Activated naive CD4-positive, alpha-beta T cell treated with anti-CD3 and anti-CD28 coated beads, Interleukin-2, amount 50 U/mL, for 72 hours (primary cell): ENCODE measurements around the gene RPS6KL1. TPM values are rescaled to one million over a fixed set of nuclear protein-coding genes. Genes with fewer than 3 reads are reported as not detected.

ENCODE experiments used
- ATAC-seq, 2 donors: fragments of 150-1000 bp; cut with Tn5 transposase; 2 replicates each; pipeline ENCODE4 v1.10.0; 2021; ENCODE audit warnings: mild to moderate bottlenecking in 2 of 2, moderate library complexity in 2 of 2
- DNase-seq, 2 donors: peaks; one replicate each; pipeline ENCODE4 v3.0.0; 2021 to 2022; ENCODE audit warnings: low spot score in 2 of 2
- H3K27ac Mint-ChIP-seq, 2 donors: one replicate each; pipeline ENCODE4 v1.8.0; 2022; ENCODE audit warnings: mild to moderate bottlenecking in 2 of 2, mixed read lengths in 2 of 2
- H3K36me3 Mint-ChIP-seq, 2 donors: one replicate each; pipeline ENCODE4 v1.8.0; 2022; ENCODE audit warnings: mixed read lengths in 2 of 2
- H3K9me3 Mint-ChIP-seq, 2 donors: one replicate each; pipeline ENCODE4 v1.8.0; 2022; ENCODE audit warnings: mixed read lengths in 2 of 2
- total RNA-seq, 2 donors: library from RNA; stranded (reverse); gene quantifications; one replicate each; pipeline ENCODE4 v1.2.3, GENCODE V29; 2022

Gene RPS6KL1
- total RNA-seq, 2 donors from 2014 or later, result 1.1 to 4.8 TPM

DNA sequence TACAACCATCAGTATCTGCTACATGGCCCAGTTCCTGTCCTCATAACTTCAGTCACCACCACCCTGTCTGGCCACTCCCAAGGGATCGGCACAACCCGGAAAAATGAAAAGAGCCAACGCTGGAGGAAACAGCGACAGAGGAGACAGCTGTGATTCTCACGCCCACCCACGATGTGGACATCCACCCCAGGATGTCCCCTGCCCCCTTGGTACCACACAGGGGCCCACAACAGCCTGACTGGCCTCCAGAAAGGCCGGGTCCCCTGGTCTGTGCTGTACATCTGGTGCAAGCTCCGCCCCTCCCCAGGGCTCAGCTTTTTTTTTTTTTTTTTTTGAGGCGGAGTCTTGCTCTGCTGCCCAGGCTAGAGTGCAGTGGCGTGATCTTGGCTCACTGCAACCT lies 12.5 kb downstream of the RPS6KL1 start:
- H3K9me3 Mint-ChIP-seq, result no peaks in the 10 kb centered on the region

GRCh38 chr14:74909911-74910310 lies 13.1 kb downstream of the RPS6KL1 start:
- Mint-ChIP-seq H3K9me3 (no peaks in the 10 kb centered on the region), H3K27ac (peak overlapping the region in 1 of 2 donors; percentile 78), H3K36me3 (no peaks in the 10 kb centered on the region)
- ATAC-seq (no peak), DNase-seq (no peak)

More for the DNA sequence above, 12.5 kb downstream of the RPS6KL1 start:
- no peaks in the 10 kb centered on the region for H3K36me3 Mint-ChIP-seq
- DNase-seq (no peak), ATAC-seq (no peak)
- H3K27ac Mint-ChIP-seq, result no peak overlapping the region

- Mint-ChIP-seq H3K27ac (peak overlapping the region in 1 of 2 donors; percentile 78), H3K9me3 (no peaks in the 10 kb centered on the region), H3K36me3 (no peaks in the 10 kb centered on the region)
- DNase-seq (no peak), ATAC-seq (no peak)
Measured at GRCh38 chr14:74909501-74909900, 13.6 kb downstream of the RPS6KL1 start.

- peak overlapping the region in 1 of 2 donors; percentile 10 for H3K27ac Mint-ChIP-seq
- no peak for DNase-seq
- no peak for ATAC-seq
- no peaks in the 10 kb centered on the region for H3K9me3 Mint-ChIP-seq
- no peaks in the 10 kb centered on the region for H3K36me3 Mint-ChIP-seq
Measured at GRCh38 chr14:74908861-74909341, 14.2 kb downstream of the RPS6KL1 start.

GRCh38 chr14:74907744-74908143 lies 15.3 kb downstream of the RPS6KL1 start:
- no peaks in the 10 kb centered on the region for H3K36me3 Mint-ChIP-seq
- ATAC-seq (no peak), DNase-seq (no peak)
- peak overlapping the region in 1 of 2 donors; percentile 55 for H3K27ac Mint-ChIP-seq
- H3K9me3 Mint-ChIP-seq, result no peaks in the 10 kb centered on the region

- Mint-ChIP-seq H3K27ac (peak overlapping the region; percentile 55), H3K9me3 (no peaks in the 10 kb centered on the region), H3K36me3 (no peaks in the 10 kb centered on the region)
- ATAC-seq (no peak), DNase-seq (no peak)
Measured at GRCh38 chr14:74906925-74907521, 16.0 kb downstream of the RPS6KL1 start.

DNA sequence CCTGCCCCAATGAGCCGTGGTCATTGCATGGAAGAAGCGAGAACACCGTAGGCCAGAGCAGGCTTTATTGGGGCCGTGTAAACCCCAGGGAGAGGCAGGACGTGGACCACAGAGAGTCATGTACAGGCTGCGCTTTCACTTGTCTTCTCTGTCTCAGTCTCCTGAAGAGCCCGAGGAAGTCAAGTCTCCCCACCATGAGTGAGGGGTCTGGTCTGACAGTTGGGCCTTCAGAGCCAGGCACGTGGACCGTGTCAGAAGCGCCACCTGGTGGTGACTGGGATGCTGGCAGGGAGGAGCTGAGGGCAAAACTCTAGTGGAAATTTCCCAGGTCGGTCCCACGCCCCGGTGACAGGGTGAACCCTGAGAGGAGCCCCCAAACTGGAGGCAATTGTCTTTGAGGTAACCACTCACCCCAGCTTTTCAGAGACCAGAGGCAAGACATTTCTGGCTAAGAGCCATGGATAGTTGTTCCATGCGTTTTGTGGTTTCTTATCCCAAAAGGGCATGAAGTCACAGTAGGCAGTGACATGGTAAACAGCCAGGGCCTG lies 17.4 kb downstream of the RPS6KL1 start:
- peak; percentile 75 to 86 for DNase-seq
- Mint-ChIP-seq H3K36me3 (no peaks in the 10 kb centered on the region), H3K27ac (peak overlapping the region in 1 of 2 donors; percentile 26), H3K9me3 (no peaks in the 10 kb centered on the region)
- ATAC-seq, result peak; percentile 61 to 69

- Mint-ChIP-seq H3K36me3 (peaks cover 5 to 6% of the 10 kb centered on the region in 2 donors), H3K27ac (peak overlapping the region; percentile 26 to 80), H3K9me3 (no peaks in the 10 kb centered on the region)
- DNase-seq (no peak), ATAC-seq (no peak)
Measured at GRCh38 chr14:74904635-74905503, 18.2 kb downstream of the RPS6KL1 start.

DNA sequence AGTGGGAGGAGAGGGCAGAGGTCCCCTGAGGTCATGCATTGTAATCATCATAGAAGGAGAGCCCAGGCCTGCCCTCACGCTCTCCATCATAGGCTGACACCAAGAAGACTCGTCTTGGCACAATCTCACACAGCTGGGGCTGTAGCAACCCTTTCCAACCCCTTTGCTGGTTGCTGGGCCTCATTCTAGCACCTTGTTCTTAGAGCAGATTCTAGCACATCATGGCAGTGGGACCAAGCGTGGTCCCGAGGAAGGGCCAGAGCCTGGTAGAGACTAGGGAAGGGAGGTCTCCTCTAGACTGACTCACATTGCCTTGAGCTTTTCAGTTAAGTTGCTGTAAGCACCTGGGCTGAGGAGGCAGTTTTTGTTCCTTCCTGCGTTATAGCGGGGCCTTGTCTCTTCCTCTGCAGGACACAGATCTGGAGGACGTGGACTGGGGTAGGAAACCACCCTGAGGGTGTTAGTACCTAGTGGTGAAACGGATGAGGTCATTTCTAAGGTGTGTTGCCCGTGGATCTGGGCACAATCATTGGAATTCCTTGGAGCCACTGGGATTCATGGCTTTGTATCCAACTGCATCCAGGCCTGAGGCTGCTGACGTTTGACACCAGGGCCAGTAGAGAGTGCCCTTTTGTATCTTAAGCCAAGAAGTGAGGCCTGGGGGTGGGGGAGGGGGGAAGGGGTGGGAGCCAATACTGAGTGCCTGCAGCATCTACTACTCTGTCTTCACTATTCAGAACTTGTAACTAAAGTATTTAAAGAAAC lies 19.9 kb downstream of the RPS6KL1 start:
- Mint-ChIP-seq H3K27ac (peak overlapping the region; percentile 37 to 52), H3K36me3 (peaks cover 18 to 24% of the 10 kb centered on the region in 2 donors), H3K9me3 (no peaks in the 10 kb centered on the region)
- ATAC-seq, result no peak
- no peak for DNase-seq

DNA sequence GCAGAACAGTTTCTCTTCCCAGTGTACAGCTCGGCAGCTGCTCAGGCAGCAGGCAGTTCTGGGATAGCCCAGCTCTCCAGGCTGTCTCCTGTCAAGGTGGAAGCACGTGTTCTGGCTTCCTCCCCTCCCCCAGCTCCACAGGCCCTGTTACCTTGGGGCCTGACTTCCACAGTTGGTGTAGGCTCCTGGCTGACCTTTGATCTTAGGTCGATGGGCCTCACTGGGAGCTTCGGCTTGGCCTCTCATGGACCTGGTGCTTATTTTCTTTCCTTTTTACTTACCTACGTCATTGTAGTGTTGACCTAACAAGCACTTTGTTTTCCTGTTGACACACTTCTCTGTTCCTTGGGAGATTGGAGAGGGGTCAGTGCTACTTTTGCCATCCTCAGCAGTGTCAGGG lies 24.4 kb downstream of the RPS6KL1 start:
- ATAC-seq, result no peak
- Mint-ChIP-seq H3K36me3 (peaks cover 29 to 30% of the 10 kb centered on the region in 2 donors), H3K9me3 (no peaks in the 10 kb centered on the region), H3K27ac (peak overlapping the region in 1 of 2 donors; percentile 66)
- no peak for DNase-seq

DNA sequence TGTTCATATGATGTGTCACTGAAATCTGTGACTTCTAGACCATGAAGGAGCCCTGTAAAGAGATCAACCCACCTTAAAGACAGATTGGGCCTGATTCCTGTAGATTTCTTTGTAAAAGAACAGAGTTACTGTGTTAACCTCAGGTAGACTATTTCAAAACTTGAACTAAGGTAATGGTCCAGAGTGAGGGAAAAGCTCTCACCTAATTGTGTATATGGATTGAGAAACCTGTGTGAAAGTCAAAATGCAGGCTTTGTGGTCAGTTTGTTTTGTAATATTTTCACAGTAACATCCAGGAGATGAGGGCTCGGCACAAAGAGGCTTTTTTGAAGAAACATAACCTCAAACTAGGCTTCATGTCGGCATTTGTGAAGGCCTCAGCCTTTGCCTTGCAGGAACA lies 25.0 kb downstream of the RPS6KL1 start:
- Mint-ChIP-seq H3K27ac (no peak overlapping the region), H3K9me3 (no peaks in the 10 kb centered on the region), H3K36me3 (peaks cover 30% of the 10 kb centered on the region in 2 donors)
- no peak for ATAC-seq
- DNase-seq, result no peak

DNA sequence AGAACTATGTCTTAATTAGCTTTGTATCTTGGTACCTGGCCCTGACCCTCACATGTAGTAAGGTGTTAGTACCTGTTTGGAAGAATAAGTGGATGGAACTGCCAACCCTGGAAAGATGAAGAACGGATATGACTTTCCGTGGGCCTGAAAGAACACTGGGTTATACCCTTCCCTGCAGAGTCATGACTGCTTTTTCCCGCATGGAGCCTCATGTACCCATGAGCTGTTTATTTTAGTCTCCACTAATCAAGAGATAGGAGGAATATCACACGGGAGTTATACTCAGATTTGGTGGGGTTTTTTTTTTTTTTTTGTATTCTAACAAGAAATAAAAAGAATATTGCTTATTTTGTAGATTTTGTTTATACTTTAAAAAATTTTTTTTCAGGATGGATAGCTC lies 25.4 kb downstream of the RPS6KL1 start:
- Mint-ChIP-seq H3K27ac (no peak overlapping the region), H3K36me3 (peaks cover 30% of the 10 kb centered on the region in 2 donors), H3K9me3 (no peaks in the 10 kb centered on the region)
- ATAC-seq (no peak), DNase-seq (no peak)

- DNase-seq, result no peak
- H3K27ac Mint-ChIP-seq, result no peak overlapping the region
- peaks cover 30% of the 10 kb centered on the region in 2 donors for H3K36me3 Mint-ChIP-seq
- no peak for ATAC-seq
- H3K9me3 Mint-ChIP-seq, result no peaks in the 10 kb centered on the region
Measured at GRCh38 chr14:74896400-74896799, 26.7 kb downstream of the RPS6KL1 start.

GRCh38 chr14:74893614-74894091 lies 29.4 kb downstream of the RPS6KL1 start:
- no peak for DNase-seq
- H3K36me3 Mint-ChIP-seq, result peaks cover 14 to 25% of the 10 kb centered on the region in 2 donors
- ATAC-seq, result no peak
- no peaks in the 10 kb centered on the region for H3K9me3 Mint-ChIP-seq
- H3K27ac Mint-ChIP-seq, result peak overlapping the region in 1 of 2 donors; percentile 38

- peaks cover 12 to 20% of the 10 kb centered on the region in 2 donors for H3K36me3 Mint-ChIP-seq
Measured at GRCh38 chr14:74892745-74893144, 30.3 kb downstream of the RPS6KL1 start.

DNA sequence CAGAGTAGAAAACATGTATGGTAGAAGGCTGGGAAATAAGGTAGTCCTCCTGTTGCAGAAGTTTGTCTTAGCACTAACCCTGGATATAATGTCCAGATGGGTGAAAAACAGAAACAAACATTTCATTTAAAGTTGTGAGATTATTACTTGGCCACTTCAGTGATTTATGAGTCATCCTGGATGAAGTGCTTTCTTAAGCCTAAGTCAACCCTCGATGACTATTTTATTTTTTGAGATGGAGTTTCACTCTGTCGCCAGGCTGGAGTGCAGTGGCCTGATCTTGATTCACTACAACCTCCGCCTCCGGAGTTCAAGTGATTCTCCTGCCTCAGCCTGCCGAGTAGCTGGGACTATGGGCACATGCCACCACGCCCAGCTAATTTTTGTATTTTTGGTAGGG lies 31.2 kb downstream of the RPS6KL1 start:
- Mint-ChIP-seq H3K9me3 (no peaks in the 10 kb centered on the region), H3K27ac (no peak overlapping the region), H3K36me3 (peaks cover 7 to 20% of the 10 kb centered on the region in 2 donors)
- DNase-seq (no peak), ATAC-seq (no peak)

More at GRCh38 chr14:74892745-74893144, 30.3 kb downstream of the RPS6KL1 start:
- DNase-seq (no peak), ATAC-seq (no peak)
- H3K9me3 Mint-ChIP-seq, result no peaks in the 10 kb centered on the region
- H3K27ac Mint-ChIP-seq, result peak overlapping the region in 1 of 2 donors; percentile 58
